T-helper 17 cell (primary cell): ENCODE measurements around the gene SLC29A2. TPM values are rescaled to one million over a fixed set of nuclear protein-coding genes. Genes with fewer than 3 reads are reported as not detected.

Source experiments
- ATAC-seq: fragments of 150-1000 bp; cut with Tn5 transposase; 2 replicates; pipeline ENCODE4 v1.10.0; 2021; ENCODE audit warnings: mild to moderate bottlenecking, moderate library complexity
- DNase-seq, 3 donors: peaks; one replicate each; pipeline versions ENCODE4 v3.0.0 to v3.0.0-alpha.2; 2020 to 2021
- H3K9me3 ChIP-seq: one replicate; pipeline ENCODE4 v1.7.0; 2013; ENCODE audit warnings: low read length, mild to moderate bottlenecking; ENCODE audit not compliant: control insufficient read depth, poor library complexity, severe bottlenecking
- H3K27ac Mint-ChIP-seq: one replicate; pipeline ENCODE4 v1.8.0; 2022; ENCODE audit warnings: mild to moderate bottlenecking, moderate library complexity, mixed read lengths
- H3K27me3 Mint-ChIP-seq: one replicate; pipeline ENCODE4 v1.8.0; 2022; ENCODE audit warnings: mixed read lengths
- H3K36me3 Mint-ChIP-seq: one replicate; pipeline ENCODE4 v1.8.0; 2022; ENCODE audit warnings: low read depth, mixed read lengths
- H3K4me1 Mint-ChIP-seq: one replicate; pipeline ENCODE4 v1.8.0; 2022; ENCODE audit warnings: mild to moderate bottlenecking, mixed read lengths
- H3K4me3 Mint-ChIP-seq: one replicate; pipeline ENCODE4 v1.8.0; 2022; ENCODE audit warnings: mild to moderate bottlenecking, moderate library complexity, mixed read lengths
- total RNA-seq, 4 donors: library from RNA in 2 of 4; stranded (reverse) in 2 of 4; gene quantifications; one replicate each; pipeline ENCODE4 v1.2.3 and lab custom pipeline; 2022 to 2026

SLC29A2 gene, protein sequence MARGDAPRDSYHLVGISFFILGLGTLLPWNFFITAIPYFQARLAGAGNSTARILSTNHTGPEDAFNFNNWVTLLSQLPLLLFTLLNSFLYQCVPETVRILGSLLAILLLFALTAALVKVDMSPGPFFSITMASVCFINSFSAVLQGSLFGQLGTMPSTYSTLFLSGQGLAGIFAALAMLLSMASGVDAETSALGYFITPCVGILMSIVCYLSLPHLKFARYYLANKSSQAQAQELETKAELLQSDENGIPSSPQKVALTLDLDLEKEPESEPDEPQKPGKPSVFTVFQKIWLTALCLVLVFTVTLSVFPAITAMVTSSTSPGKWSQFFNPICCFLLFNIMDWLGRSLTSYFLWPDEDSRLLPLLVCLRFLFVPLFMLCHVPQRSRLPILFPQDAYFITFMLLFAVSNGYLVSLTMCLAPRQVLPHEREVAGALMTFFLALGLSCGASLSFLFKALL
- total RNA-seq (1 to 10 TPM; 5.4 TPM), total RNA-seq (lab: John Stamatoyannopoulos, UW) (7.7 to 19.6 reads per million in 2 donors)

DNA sequence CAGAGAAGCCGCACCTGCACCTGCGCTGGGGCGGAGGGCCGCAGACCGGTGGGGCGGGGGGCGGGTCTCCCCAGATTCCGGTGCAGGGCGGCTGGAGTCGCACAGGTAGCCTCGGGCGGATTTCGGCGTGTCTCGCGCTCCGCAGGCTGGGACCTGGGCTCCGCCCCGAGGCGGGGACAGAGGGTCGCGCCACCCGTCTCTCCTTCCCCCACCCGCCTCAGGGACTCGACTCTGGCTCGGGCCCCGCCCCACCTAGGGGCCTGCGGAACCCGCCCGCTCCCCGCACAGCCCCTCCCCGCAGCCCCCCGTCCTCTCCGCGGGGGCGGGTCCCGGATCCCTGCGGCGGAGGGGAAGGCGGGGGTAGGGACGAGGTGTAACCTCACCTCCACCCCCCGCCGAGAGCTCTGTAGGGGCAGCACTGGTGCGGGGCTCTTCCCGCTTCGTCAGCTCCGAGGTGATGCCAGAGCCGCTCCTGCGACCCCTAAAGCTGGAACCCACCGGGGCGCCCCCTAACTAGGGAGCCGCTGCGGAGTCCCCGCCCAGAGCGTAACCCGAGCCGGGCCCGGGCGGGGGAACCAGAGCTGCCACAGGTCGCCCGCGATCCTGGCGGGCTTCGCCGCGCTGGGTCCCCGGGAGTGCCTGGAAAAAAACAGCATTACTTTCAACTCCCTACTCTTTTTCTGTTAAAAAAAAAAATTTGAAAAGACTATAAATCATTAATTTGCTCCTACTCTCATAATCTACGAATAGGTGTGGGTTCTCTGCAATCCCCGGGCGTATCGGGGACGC lies at the start of gene SLC29A2:
Gene SLC29A2, minus strand, starts transcription at position 134 of the 789 bp plus-strand sequence. CDS start 169 bp downstream, outside the sequence.
- H3K27ac Mint-ChIP-seq: no peak within 1 kb of the TSS
- ATAC-seq (peak; percentile 80), DNase-seq (peak; percentile 50 to 73 (median 61))
- no peaks in the 10 kb centered on the region for H3K36me3 Mint-ChIP-seq
- no peaks in the 10 kb centered on the region for H3K27me3 Mint-ChIP-seq
- peaks cover 8% of the 10 kb centered on the region for H3K4me1 Mint-ChIP-seq
- H3K9me3 ChIP-seq: no peaks in the 10 kb centered on the region
- peak within 1 kb of the TSS; percentile 78 for H3K4me3 Mint-ChIP-seq

- peaks cover 24% of the 10 kb centered on the region for H3K27me3 Mint-ChIP-seq
- peak within 1 kb of the TSS; percentile 32 for H3K27ac Mint-ChIP-seq
- no peak for DNase-seq
- H3K4me3 Mint-ChIP-seq: peak within 1 kb of the TSS; percentile 25
- no peak for ATAC-seq
- no peaks in the 10 kb centered on the region for H3K9me3 ChIP-seq
- no peaks in the 10 kb centered on the region for H3K36me3 Mint-ChIP-seq
- H3K4me1 Mint-ChIP-seq: no peaks in the 10 kb centered on the region
These were observed 49.3 kb upstream of the SLC29A2 start, which contains the start of gene NPAS4 for GRCh38 chr11:66420671-66421476. NPAS4 (plus strand) TSS chr11:66421035; CDS start chr11:66421180, 145 bp downstream.

DNA sequence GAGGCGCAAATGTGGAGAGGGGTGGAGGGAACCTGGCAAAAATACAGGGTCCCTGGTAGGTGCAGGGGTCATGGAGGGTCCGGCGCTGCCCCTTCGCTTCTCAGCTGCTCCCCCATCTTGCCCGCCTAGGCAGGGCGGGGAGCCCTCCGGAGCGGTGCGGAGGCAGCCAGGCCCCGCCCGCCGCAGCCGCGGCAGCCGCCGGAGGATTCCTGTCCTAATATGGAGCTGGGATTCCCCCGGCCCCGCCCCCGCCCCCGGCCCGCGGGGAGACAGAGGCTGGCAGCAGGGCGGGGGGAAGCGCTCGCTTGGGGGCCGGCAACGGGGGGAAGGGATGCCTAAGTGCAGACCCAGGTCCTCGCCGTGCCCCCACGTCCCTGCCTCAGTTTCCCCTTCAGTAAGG lies 48.3 kb upstream of the SLC29A2 start:
- peaks cover 34% of the 10 kb centered on the region for H3K27me3 Mint-ChIP-seq
- H3K4me1 Mint-ChIP-seq: no peaks in the 10 kb centered on the region
- DNase-seq (no peak), ATAC-seq (no peak)
- no peaks in the 10 kb centered on the region for H3K36me3 Mint-ChIP-seq
- H3K9me3 ChIP-seq: no peaks in the 10 kb centered on the region
- no peak overlapping the region for H3K4me3 Mint-ChIP-seq
- H3K27ac Mint-ChIP-seq: no peak overlapping the region

DNA sequence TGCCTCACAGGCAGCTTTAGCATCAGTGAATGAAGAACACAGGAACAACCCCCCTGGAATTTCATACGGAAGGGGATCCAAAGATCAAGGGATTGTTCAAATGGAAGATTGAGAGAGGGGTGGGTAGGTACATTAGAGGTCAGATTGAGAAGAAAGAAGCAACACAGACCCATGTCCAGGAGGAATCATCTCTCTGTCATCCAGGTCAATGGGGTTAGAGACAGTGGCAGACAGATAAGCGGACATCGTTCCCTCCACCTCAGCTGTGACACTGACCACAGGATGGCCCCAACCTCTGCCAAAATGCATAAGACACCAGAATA lies 47.4 kb upstream of the SLC29A2 start:
- H3K27ac Mint-ChIP-seq: no peak overlapping the region
- DNase-seq: no peak
- H3K4me3 Mint-ChIP-seq: no peak overlapping the region
- H3K27me3 Mint-ChIP-seq: peaks cover 42% of the 10 kb centered on the region
- no peaks in the 10 kb centered on the region for H3K4me1 Mint-ChIP-seq
- H3K9me3 ChIP-seq: no peaks in the 10 kb centered on the region
- ATAC-seq: no peak
- H3K36me3 Mint-ChIP-seq: peaks cover 3% of the 10 kb centered on the region

DNA sequence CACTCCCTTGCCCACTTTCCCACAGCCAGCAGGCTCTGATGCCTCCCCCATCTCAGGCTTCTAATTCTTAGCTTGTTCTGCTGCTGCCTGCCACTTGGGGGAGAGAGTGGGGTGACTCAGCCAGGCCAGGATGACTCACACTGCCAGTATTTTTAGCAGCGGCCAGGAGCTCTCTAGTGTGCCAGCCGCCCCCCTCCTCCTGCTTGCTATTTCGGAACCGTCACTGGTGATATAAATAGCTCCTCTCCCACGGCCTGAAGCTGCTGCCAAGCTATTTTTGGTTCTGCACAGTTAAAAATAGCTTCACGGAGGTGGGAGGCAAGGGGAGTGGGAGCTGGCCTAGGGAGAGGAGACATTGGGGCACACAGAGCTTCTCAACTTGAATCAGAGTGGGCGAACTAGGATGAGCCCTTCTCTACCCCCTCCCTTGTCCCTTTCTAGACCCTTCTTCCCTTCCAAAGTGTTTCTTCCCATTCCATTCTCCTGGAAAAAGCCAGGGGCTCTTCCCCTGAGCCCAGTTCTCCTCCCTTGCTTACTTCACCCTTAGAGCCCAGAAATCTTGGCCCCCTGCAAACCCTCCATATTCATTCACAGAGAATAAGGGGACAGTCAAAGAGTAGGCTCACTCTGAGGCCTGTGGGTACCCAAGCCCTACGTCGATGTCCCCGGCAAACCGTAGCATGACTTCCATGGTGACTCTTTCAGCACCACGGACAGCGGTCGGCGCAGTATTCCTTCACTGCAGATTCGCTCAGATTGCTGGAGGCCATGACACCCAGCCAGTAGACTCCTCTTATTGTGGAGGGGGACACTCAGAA lies 46.8 kb upstream of the SLC29A2 start:
- peaks cover 3% of the 10 kb centered on the region for H3K36me3 Mint-ChIP-seq
- no peak overlapping the region for H3K4me3 Mint-ChIP-seq
- DNase-seq (peak; percentile 13 to 43 (median 37)), ATAC-seq (no peak)
- H3K27me3 Mint-ChIP-seq: peaks cover 42% of the 10 kb centered on the region
- no peaks in the 10 kb centered on the region for H3K9me3 ChIP-seq
- no peak overlapping the region for H3K27ac Mint-ChIP-seq
- H3K4me1 Mint-ChIP-seq: no peaks in the 10 kb centered on the region

DNA sequence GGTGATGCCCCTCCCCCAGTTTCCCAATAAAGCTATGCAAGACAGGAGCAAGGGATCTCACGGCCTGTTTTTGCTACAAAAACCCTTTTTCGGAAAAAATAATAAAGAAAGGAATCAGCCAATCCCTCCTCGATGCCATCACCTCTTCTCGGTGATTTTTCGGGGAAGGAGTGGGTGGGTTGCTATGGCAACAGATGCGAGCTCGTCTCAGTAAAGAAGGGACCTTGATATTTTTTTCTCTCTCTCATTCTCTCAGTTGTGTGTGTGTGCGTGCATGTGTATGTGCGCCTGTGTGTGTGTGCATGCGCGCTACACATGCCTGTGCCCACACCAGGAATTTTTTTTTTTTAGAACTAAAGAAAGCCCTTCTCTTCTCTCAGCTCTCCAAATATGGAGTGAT lies 45.4 kb upstream of the SLC29A2 start:
- no peaks in the 10 kb centered on the region for H3K4me1 Mint-ChIP-seq
- no peak for ATAC-seq
- peaks cover 50% of the 10 kb centered on the region for H3K27me3 Mint-ChIP-seq
- H3K9me3 ChIP-seq: no peaks in the 10 kb centered on the region
- peaks cover 3% of the 10 kb centered on the region for H3K36me3 Mint-ChIP-seq
- no peak overlapping the region for H3K4me3 Mint-ChIP-seq
- no peak overlapping the region for H3K27ac Mint-ChIP-seq
- no peak for DNase-seq

DNA sequence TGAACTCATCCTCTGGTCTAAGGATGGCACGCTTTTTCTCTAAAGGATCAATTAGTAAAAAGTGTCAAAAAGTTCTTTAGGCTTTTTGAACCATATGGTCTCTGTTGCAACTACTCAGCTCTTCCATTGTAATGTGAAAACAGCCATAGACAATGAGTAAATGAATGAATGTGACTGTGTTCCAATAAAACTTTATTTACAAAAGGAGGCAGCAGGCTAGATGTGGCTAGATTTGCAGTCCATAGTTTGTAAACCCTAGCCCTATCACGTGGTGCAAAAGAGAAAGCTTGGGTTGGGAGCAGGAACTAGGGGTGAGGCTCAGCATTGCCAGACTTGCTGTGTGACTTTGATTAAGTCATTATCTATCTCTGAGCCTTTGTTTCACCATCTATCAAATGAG lies 43.9 kb upstream of the SLC29A2 start:
- peaks cover 56% of the 10 kb centered on the region for H3K27me3 Mint-ChIP-seq

GRCh38 chr11:66414120-66414934 lies 42.8 kb upstream of the SLC29A2 start:
- H3K36me3 Mint-ChIP-seq: peaks cover 7% of the 10 kb centered on the region

More for the DNA sequence above, 43.9 kb upstream of the SLC29A2 start:
- no peaks in the 10 kb centered on the region for H3K4me1 Mint-ChIP-seq
- H3K27ac Mint-ChIP-seq: no peak overlapping the region
- H3K4me3 Mint-ChIP-seq: no peak overlapping the region
- H3K36me3 Mint-ChIP-seq: peaks cover 7% of the 10 kb centered on the region
- ATAC-seq: no peak
- DNase-seq: no peak
- H3K9me3 ChIP-seq: no peaks in the 10 kb centered on the region

DNA sequence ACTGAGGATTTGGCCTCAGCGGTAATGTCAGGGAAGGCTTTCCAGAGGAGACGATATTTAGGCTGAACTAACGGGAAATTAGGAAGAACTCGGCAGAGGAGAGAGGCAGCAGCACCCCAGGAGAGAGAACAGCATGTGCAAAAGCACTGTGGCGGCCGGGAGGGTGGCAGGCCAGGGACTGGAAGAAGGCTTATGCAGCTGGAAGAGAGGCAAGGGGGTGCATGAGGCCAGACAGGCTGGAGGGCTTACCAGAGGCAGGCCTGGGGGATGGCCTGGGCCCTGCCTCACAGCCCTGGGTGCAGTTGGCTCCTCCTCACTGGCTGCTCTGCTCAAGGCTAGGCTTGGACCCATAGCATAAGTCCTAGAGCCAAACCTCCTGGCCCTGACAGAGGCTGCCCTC lies 41.6 kb upstream of the SLC29A2 start:
- ATAC-seq: no peak
- Mint-ChIP-seq H3K4me1 (peaks cover 4% of the 10 kb centered on the region), H3K4me3 (no peak overlapping the region), H3K36me3 (peaks cover 7% of the 10 kb centered on the region), H3K27me3 (peaks cover 51% of the 10 kb centered on the region), H3K27ac (no peak overlapping the region)
- DNase-seq: no peak
- no peaks in the 10 kb centered on the region for H3K9me3 ChIP-seq

More at GRCh38 chr11:66414120-66414934, 42.8 kb upstream of the SLC29A2 start:
- DNase-seq: no peak
- H3K27ac Mint-ChIP-seq: no peak overlapping the region
- no peaks in the 10 kb centered on the region for H3K9me3 ChIP-seq
- no peaks in the 10 kb centered on the region for H3K4me1 Mint-ChIP-seq
- no peak for ATAC-seq
- no peak overlapping the region for H3K4me3 Mint-ChIP-seq
- peaks cover 56% of the 10 kb centered on the region for H3K27me3 Mint-ChIP-seq

DNA sequence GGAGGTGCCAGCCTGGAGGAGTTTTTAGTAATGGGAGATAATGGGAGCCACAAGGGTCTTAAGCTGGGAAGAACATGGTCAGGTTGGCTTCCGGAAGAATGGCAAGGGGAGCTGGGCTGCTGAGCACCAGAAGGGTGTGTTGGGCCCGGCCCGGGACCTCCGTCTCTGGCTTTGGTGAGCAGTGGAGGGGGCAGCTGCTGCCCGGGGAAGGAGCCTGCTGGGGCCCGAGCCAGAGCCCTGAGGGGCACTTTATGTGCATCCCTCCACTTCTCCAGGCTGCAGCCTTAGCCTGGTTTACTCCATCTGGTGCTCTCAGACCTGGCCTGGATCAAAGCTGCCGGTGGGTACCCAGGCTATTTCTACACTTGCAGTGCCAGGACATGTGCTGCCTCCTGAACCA lies 40.5 kb upstream of the SLC29A2 start:
- H3K9me3 ChIP-seq: no peaks in the 10 kb centered on the region
- peaks cover 7% of the 10 kb centered on the region for H3K36me3 Mint-ChIP-seq
- H3K4me3 Mint-ChIP-seq: no peak overlapping the region
- DNase-seq (no peak), ATAC-seq (no peak)
- H3K27me3 Mint-ChIP-seq: peaks cover 44% of the 10 kb centered on the region
- H3K4me1 Mint-ChIP-seq: peaks cover 4% of the 10 kb centered on the region
- H3K27ac Mint-ChIP-seq: no peak overlapping the region

GRCh38 chr11:66411323-66411722 lies 39.8 kb upstream of the SLC29A2 start:
- no peak for DNase-seq
- H3K27ac Mint-ChIP-seq: no peak overlapping the region
- no peaks in the 10 kb centered on the region for H3K9me3 ChIP-seq
- no peak overlapping the region for H3K4me3 Mint-ChIP-seq
- H3K27me3 Mint-ChIP-seq: peaks cover 37% of the 10 kb centered on the region
- peaks cover 4% of the 10 kb centered on the region for H3K4me1 Mint-ChIP-seq
- ATAC-seq: no peak
- H3K36me3 Mint-ChIP-seq: peaks cover 7% of the 10 kb centered on the region
